Stimulated activated CD4-positive, alpha-beta T cell treated with anti-CD3 and anti-CD28 coated beads, Interleukin-1b, Interleukin-23, amount 100 ng/mL, for 48 hours (primary cell): ENCODE results near the gene SDHAF2.
A peak's percentile ranks its signal among the peaks of the same experiment; 100 is the strongest.
"Not testable (repeated sequence)": the region's sequence is repeated elsewhere in the genome, so short reads cannot be mapped to it uniquely, and the experiment has no call there.

ENCODE experiments used
- DNase-seq: peaks from one replicate; pipeline ENCODE4 v3.0.0-alpha.2; 2020

Gene SDHAF2

GRCh38 chr11:61429346-61429690 lies 606 bp upstream of the SDHAF2 start:
- peak; percentile 58 for DNase-seq

- not testable (repeated sequence) for DNase-seq
Measured at GRCh38 chr11:61430839-61431238, 915 bp downstream of the SDHAF2 start.

GRCh38 chr11:61437496-61437895 lies 7.6 kb downstream of the SDHAF2 start:
- no peak for DNase-seq

- no peak for DNase-seq
Measured at GRCh38 chr11:61439615-61440014, 9.7 kb downstream of the SDHAF2 start.

GRCh38 chr11:61442616-61443015 lies 12.7 kb downstream of the SDHAF2 start:
- no peak for DNase-seq

- no peak for DNase-seq
Measured at GRCh38 chr11:61445516-61445915, 15.6 kb downstream of the SDHAF2 start.

- DNase-seq = peak; percentile 91
Measured at GRCh38 chr11:61446211-61446651, 16.3 kb downstream of the SDHAF2 start.

- peak; percentile 16 for DNase-seq
Measured at GRCh38 chr11:61447601-61448551, 18.0 kb downstream of the SDHAF2 start.

- DNase-seq = no peak
Measured at GRCh38 chr11:61448552-61448927, 18.6 kb downstream of the SDHAF2 start.

GRCh38 chr11:61452825-61453224 lies 22.9 kb downstream of the SDHAF2 start:
- no peak for DNase-seq

GRCh38 chr11:61453695-61454094 lies 23.8 kb downstream of the SDHAF2 start:
- no peak for DNase-seq

- no peak for DNase-seq
Measured at GRCh38 chr11:61454520-61454919, 24.6 kb downstream of the SDHAF2 start.

- no peak for DNase-seq
Measured at GRCh38 chr11:61460474-61460881, 30.6 kb downstream of the SDHAF2 start.

- no peak for DNase-seq
Measured at GRCh38 chr11:61460986-61461385, 31.1 kb downstream of the SDHAF2 start.

- not testable (repeated sequence) for DNase-seq
Measured at GRCh38 chr11:61467602-61468001, 37.7 kb downstream of the SDHAF2 start.

GRCh38 chr11:61468002-61468401 lies 38.1 kb downstream of the SDHAF2 start:
- DNase-seq = no peak

- DNase-seq = no peak
Measured at GRCh38 chr11:61472282-61472681, 42.4 kb downstream of the SDHAF2 start.

- DNase-seq = no peak
Measured at GRCh38 chr11:61472868-61473267, 42.9 kb downstream of the SDHAF2 start.

GRCh38 chr11:61473370-61474012 lies 43.6 kb downstream of the SDHAF2 start:
- no peak for DNase-seq

- DNase-seq = no peak
Measured at GRCh38 chr11:61474013-61474643, 44.2 kb downstream of the SDHAF2 start.

- DNase-seq = no peak
Measured at GRCh38 chr11:61475433-61475832, 45.5 kb downstream of the SDHAF2 start.

GRCh38 chr11:61476371-61476770 lies 46.4 kb downstream of the SDHAF2 start:
- DNase-seq = no peak

- DNase-seq = no peak
Measured at GRCh38 chr11:61477126-61477525, 47.2 kb downstream of the SDHAF2 start.

GRCh38 chr11:61477727-61478148 lies 47.8 kb downstream of the SDHAF2 start:
- peak; percentile 47 for DNase-seq
